Naive thymus-derived CD4-positive, alpha-beta T cell (primary cell): ENCODE data around the gene OPA3. TPM values are rescaled to one million over a fixed set of nuclear protein-coding genes. Genes with fewer than 3 reads are reported as not detected.
A peak's percentile ranks its signal among the peaks of the same experiment; 100 is the strongest.

Experiments
- ATAC-seq: fragments of 150-1000 bp; cut with Tn5 transposase; 2 replicates; pipeline ENCODE4 v1.10.0; 2021; ENCODE audit warnings: mild to moderate bottlenecking, moderate library complexity
- CTCF ChIA-PET: fragments of 350-600 bp; sonication (Branson Sonifier 250); formaldehyde crosslinking; loops from one replicate; lab custom pipeline; 2021; ENCODE audit warnings: antibody characterized with exemption; lab: Charles Lee
- POLR2A ChIA-PET: fragments of 350-600 bp; sonication (Branson Sonifier 250); formaldehyde crosslinking; loops from one replicate; lab custom pipeline; 2021; ENCODE audit warnings: antibody characterized with exemption, inconsistent platforms; lab: Charles Lee
- DNase-seq, 9 donors: peaks; one replicate each; pipeline versions ENCODE4 v3.0.0 to v3.0.0-alpha.2; 2020 to 2022; ENCODE audit warnings: mixed read lengths in 1 of 9
- H3K27ac ChIP-seq: one replicate; pipeline ENCODE4 v1.7.0; 2013; ENCODE audit warnings: mild to moderate bottlenecking, low read depth, low read length, moderate library complexity
- H3K27me3 ChIP-seq, 2 donors: one replicate each; pipeline ENCODE4 v1.7.0; 2013; ENCODE audit warnings: low read length in 2 of 2, mild to moderate bottlenecking in 2 of 2, moderate library complexity in 2 of 2; ENCODE audit not compliant: control insufficient read depth in 2 of 2, insufficient read depth in 2 of 2
- H3K36me3 ChIP-seq, 3 experiments: 1 replicate in 2 of 3; 2 replicates in 1 of 3; pipeline ENCODE4 v1.7.0; 2013; ENCODE audit warnings: low read length in 3 of 3, mild to moderate bottlenecking in 3 of 3, moderate library complexity in 1 of 3; ENCODE audit not compliant: insufficient read depth in 3 of 3, control insufficient read depth in 2 of 3
- H3K4me1 ChIP-seq, 2 donors: one replicate each; pipeline ENCODE4 v1.7.0; 2013; ENCODE audit warnings: low read length in 2 of 2, mild to moderate bottlenecking in 2 of 2, moderate library complexity in 1 of 2; ENCODE audit not compliant: control insufficient read depth in 2 of 2, insufficient read depth in 2 of 2
- H3K4me3 ChIP-seq: 2 replicates; pipeline ENCODE4 v1.7.0; 2013; ENCODE audit warnings: mild to moderate bottlenecking, low read length
- H3K9me3 ChIP-seq, 3 experiments: 1 replicate in 2 of 3; 2 replicates in 1 of 3; pipeline ENCODE4 v1.7.0; 2013; ENCODE audit warnings: low read length in 3 of 3; ENCODE audit not compliant: control insufficient read depth in 2 of 3
- H3K27ac Mint-ChIP-seq, 9 donors: one replicate each; pipeline ENCODE4 v1.8.0; 2020 to 2022; ENCODE audit warnings: mixed read lengths in 9 of 9, mild to moderate bottlenecking in 8 of 9, moderate library complexity in 5 of 9, inconsistent platforms in 2 of 9
- H3K27me3 Mint-ChIP-seq, 5 donors: one replicate each; pipeline ENCODE4 v1.8.0; 2021 to 2022; ENCODE audit warnings: mixed read lengths in 5 of 5, mild to moderate bottlenecking in 1 of 5
- H3K36me3 Mint-ChIP-seq, 5 donors: one replicate each; pipeline ENCODE4 v1.8.0; 2020 to 2022; ENCODE audit warnings: mixed read lengths in 5 of 5, mild to moderate bottlenecking in 3 of 5, inconsistent platforms in 1 of 5
- H3K4me1 Mint-ChIP-seq, 7 donors: one replicate each; pipeline ENCODE4 v1.8.0; 2020 to 2022; ENCODE audit warnings: mixed read lengths in 7 of 7, mild to moderate bottlenecking in 3 of 7, inconsistent platforms in 1 of 7
- H3K4me3 Mint-ChIP-seq, 10 donors: one replicate each; pipeline ENCODE4 v1.8.0; 2020 to 2022; ENCODE audit warnings: mild to moderate bottlenecking in 10 of 10, mixed read lengths in 10 of 10, moderate library complexity in 6 of 10, inconsistent platforms in 2 of 10
- H3K9me3 Mint-ChIP-seq, 11 donors: one replicate each; pipeline ENCODE4 v1.8.0; 2020 to 2022; ENCODE audit warnings: mixed read lengths in 11 of 11, mild to moderate bottlenecking in 4 of 11, inconsistent platforms in 1 of 11, moderate library complexity in 1 of 11
- intact Hi-C, 2 donors: fragments of 100-400 bp; cut with micrococcal nuclease; formaldehyde crosslinking; loops; one replicate each; pipeline ENCODE4 v1.15.1; 2023
- polyA plus RNA-seq, 2 donors: library from polyadenylated mRNA; unstranded; fragments of 300-500 nt; fragmentation: Illumina TruSeq; gene quantifications; one replicate each; pipeline ENCODE4 v1.2.3, GENCODE V29; 2021
- total RNA-seq, 6 experiments: library from RNA in 5 of 6; stranded (reverse) in 5 of 6; gene quantifications; 1 replicate in 5 of 6; 2 replicates in 1 of 6; pipeline ENCODE4 v1.2.3 and lab custom pipeline; 2021 to 2026

Gene OPA3
- total and polyA plus RNA-seq, 7 experiments from 2014 or later, result 7.8 to 26.1 (median 9.1) TPM

- H3K27ac ChIP-seq, result no peak overlapping the region
- Mint-ChIP-seq H3K4me1 (peaks cover 0 to 14% (median 4%) of the 10 kb centered on the region in 7 donors), H3K36me3 (peaks cover 9 to 30% (median 22%) of the 10 kb centered on the region in 5 donors), H3K9me3 (peaks cover 0 to 13% (median 6%) of the 10 kb centered on the region in 11 donors), H3K4me3 (peak overlapping the region in 1 of 10 donors; percentile 30), H3K27ac (no peak overlapping the region), H3K27me3 (no peaks in the 10 kb centered on the region)
- no peak for ATAC-seq
- no peaks in the 10 kb centered on the region for H3K27me3 ChIP-seq
- peaks cover 0 to 5% of the 10 kb centered on the region in 2 donors for H3K4me1 ChIP-seq
- no peak for DNase-seq
- CTCF ChIA-PET, result interaction anchor here (0.7 to 2.0 kb wide), 2 partner anchors 33 to 136 kb away, joined by 3 to 7 read pairs; no protein-coding TSS in a partner anchor
- peaks cover 0 to 45% (median 6%) of the 10 kb centered on the region in 3 experiments for H3K36me3 ChIP-seq
- intact Hi-C loops, result no loop called here
- no peaks in the 10 kb centered on the region for H3K9me3 ChIP-seq
- no peak overlapping the region for H3K4me3 ChIP-seq
- POLR2A ChIA-PET, result interaction anchor here (0.7 kb wide), 1 partner anchor 36 kb away, joined by 4 read pairs; no protein-coding TSS in a partner anchor
These were observed 24.3 kb upstream of the OPA3 start for GRCh38 chr19:45608948-45609347.

DNA sequence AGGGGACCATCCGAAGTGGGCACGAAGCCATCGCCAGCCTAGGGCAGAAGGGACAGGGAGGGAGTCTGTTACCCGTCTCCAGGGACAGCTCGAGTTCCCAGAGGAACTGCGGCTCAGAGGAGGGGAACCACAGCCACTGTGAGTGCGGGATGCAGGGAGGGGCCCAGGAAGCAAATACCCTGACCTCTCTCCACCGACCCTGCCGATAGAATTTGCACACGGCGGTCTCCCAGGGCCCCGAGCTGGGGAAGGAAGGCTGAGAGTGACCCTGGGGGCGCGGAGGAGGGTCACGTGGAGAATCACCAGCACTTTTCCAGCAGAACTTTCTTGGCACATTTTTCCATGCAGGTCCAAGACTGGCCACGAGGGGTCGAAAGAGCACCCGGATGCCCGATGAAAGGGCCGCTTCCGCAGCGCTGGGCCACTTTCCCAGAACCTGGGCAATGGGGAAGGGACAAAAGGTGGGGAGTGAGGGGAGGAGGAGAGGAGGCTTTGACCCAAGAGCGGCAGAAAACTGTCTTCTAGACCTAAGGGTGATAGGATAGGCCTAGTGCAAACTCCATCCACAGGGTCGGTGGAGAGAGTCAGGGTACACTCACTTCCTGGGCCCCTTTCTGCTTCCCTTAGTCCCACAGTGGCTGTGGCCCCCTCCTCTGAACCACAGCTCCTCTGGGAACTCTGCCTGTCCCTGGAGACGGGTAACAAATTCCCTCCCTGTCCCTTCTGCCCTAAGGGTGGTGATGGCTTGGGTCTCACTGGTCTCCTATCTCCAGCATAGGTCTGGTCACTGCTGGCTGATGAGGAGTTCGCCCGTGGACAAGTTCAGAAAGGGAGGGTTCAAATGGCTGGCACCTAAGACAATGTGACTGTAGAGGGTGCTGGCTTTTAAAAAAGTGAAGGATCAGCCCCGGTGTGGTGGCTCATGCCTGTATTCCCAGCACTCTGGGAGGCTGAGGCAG is 22.7 kb upstream of the OPA3 start:
- Mint-ChIP-seq H3K9me3 (peaks cover 0 to 13% (median 6%) of the 10 kb centered on the region in 11 donors), H3K27ac (peak overlapping the region in 2 of 9 donors; percentile 32 to 82), H3K4me3 (peak overlapping the region in 7 of 10 donors; percentile 34 to 76 (median 47)), H3K36me3 (peaks cover 9 to 27% (median 18%) of the 10 kb centered on the region in 5 donors), H3K4me1 (peaks cover 0 to 17% (median 6%) of the 10 kb centered on the region in 7 donors), H3K27me3 (peaks cover 11 to 14% (median 12%) of the 10 kb centered on the region in 5 donors)
- Histone ChIP-seq H3K27ac (no peak overlapping the region), H3K4me3 (no peak overlapping the region), H3K9me3 (no peaks in the 10 kb centered on the region), H3K4me1 (peaks cover 0 to 5% of the 10 kb centered on the region in 2 donors), H3K27me3 (peaks cover 0 to 3% of the 10 kb centered on the region in 2 donors), H3K36me3 (peaks cover 0 to 29% (median 0%) of the 10 kb centered on the region in 3 experiments)
- DNase-seq (peak in 5 of 9 donors; percentile 23 to 61 (median 29)), ATAC-seq (peak; percentile 62)
- CTCF ChIA-PET, result interaction anchor here (0.6 to 3.9 kb wide), 4 partner anchors 24 to 83 kb away, joined by 3 to 44 read pairs (median 5); no protein-coding TSS in a partner anchor
- intact Hi-C loops, result loop anchor here (1.0 kb wide), 2 partner anchors 36 to 74 kb away; no protein-coding TSS in a partner anchor
- POLR2A ChIA-PET, result no interaction called here

DNA sequence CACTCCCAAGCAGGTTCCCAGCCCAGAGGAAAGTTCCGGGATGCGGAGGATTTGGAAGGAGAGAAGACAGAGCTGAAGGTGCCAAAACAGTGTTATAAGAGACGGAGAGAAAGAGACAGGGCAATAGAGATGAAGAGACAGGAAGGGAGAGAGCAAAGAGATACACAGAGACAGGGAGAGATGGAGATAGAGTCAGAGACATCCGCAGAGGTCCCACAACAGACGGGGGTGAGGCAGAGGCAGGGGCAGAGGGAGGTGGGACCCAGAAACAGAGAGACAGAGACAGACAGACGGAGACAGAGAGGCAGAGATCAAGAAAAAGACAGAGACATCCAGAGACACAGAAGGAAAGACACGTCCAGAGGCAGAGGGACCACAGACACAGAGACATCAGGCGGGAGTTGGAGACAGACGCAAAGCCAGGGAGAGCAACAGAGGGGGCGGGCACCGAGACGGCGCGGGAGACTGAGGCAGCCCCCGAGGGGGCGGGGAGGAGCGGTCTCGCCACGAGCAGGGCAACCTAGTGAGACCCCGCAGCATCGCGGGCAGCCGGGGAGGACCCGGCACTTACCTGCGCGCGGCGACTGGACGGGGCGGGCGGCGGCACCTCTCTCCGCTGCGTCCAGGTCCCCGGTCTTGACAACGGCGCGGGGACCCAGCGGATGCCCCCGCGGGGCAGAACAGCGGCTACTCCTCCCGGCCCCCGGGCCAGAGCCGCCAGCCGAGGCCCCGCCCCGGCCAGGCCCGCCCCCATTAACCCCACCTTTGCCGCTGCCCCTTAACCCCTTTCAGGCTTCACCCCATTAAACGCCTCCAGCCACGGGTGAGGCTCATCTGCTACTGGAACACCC is 17.1 kb upstream of the OPA3 start, which contains the start of gene GPR4:
Gene GPR4, minus strand, starts transcription at position 689 of the 851 bp plus-strand sequence. CDS start 10,346 bp downstream, outside the sequence.
- Mint-ChIP-seq H3K4me3 (peak within 1 kb of the TSS in 8 of 10 donors; percentile 20 to 74 (median 45)), H3K9me3 (peaks cover 0 to 1% (median 0%) of the 10 kb centered on the region in 11 donors), H3K27ac (peak within 1 kb of the TSS in 1 of 9 donors; percentile 36), H3K36me3 (peaks cover 0 to 6% (median 5%) of the 10 kb centered on the region in 5 donors), H3K4me1 (peaks cover 15 to 44% (median 37%) of the 10 kb centered on the region in 7 donors), H3K27me3 (peaks cover 61 to 69% (median 66%) of the 10 kb centered on the region in 5 donors)
- Histone ChIP-seq H3K4me3 (no peak within 1 kb of the TSS), H3K27me3 (peaks cover 18 to 43% of the 10 kb centered on the region in 2 donors), H3K4me1 (peaks cover 0 to 10% of the 10 kb centered on the region in 2 donors), H3K36me3 (no peaks in the 10 kb centered on the region), H3K27ac (no peak within 1 kb of the TSS), H3K9me3 (no peaks in the 10 kb centered on the region)
- ATAC-seq (peak; percentile 29), DNase-seq (no peak)
- ChIA-PET POLR2A (no interaction called here), CTCF (no interaction called here)
- intact Hi-C loops, result no loop called here

GRCh38 chr19:45601115-45601514 is 16.5 kb upstream of the OPA3 start:
- POLR2A ChIA-PET, result no interaction called here
- H3K27ac Mint-ChIP-seq, result peak overlapping the region in 1 of 9 donors; percentile 36

DNA sequence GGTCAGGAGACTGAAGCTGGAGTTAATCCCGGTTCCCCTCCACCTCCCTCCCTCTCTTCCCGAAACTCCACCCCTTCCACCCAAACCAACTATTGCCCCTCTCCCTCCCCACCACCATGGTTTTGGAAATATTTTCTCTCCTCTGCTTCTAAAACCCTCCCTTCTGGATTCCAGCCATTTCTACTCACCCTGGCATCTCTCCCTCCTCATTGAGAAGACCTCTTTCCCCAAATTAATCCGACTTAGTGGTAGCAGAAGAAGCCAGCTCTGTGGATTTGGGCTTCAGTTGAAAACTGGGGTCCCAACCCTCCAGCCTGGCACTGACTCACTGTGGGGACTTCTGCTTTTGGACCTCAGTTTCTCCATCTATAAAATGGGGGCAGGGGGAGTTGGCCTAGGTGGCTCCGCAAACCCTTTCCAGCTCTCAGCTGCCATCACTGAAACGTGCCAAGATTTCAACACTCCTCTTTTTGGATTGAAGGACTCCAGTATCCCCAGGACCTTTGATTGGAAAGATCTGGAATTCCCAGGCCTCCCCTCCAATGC is 15.8 kb upstream of the OPA3 start:
- no peak overlapping the region for H3K27ac Mint-ChIP-seq
- no peak for DNase-seq
- ChIA-PET POLR2A (interaction anchor here (0.6 kb wide), 1 partner anchor 45 kb away, joined by 3 read pairs; no protein-coding TSS in a partner anchor), CTCF (interaction anchor here (1.4 kb wide), 1 partner anchor 42 kb away, joined by 7 read pairs; no protein-coding TSS in a partner anchor)
- intact Hi-C loops, result no loop called here
- peaks cover 75 to 82% (median 79%) of the 10 kb centered on the region in 5 donors for H3K27me3 Mint-ChIP-seq
- no peak for ATAC-seq
- H3K27ac ChIP-seq, result no peak overlapping the region
- H3K9me3 Mint-ChIP-seq, result peaks cover 0 to 2% (median 0%) of the 10 kb centered on the region in 11 donors
- no peaks in the 10 kb centered on the region for H3K9me3 ChIP-seq
- peaks cover 15 to 44% (median 37%) of the 10 kb centered on the region in 7 donors for H3K4me1 Mint-ChIP-seq
- no peak overlapping the region for H3K4me3 Mint-ChIP-seq
- peaks cover 0 to 6% (median 5%) of the 10 kb centered on the region in 5 donors for H3K36me3 Mint-ChIP-seq
- peaks cover 18 to 43% of the 10 kb centered on the region in 2 donors for H3K27me3 ChIP-seq
- H3K4me3 ChIP-seq, result no peak overlapping the region
- no peaks in the 10 kb centered on the region for H3K36me3 ChIP-seq
- peaks cover 0 to 10% of the 10 kb centered on the region in 2 donors for H3K4me1 ChIP-seq

More at GRCh38 chr19:45601115-45601514, 16.5 kb upstream of the OPA3 start:
- CTCF ChIA-PET, result interaction anchor here (1.4 kb wide), 1 partner anchor 42 kb away, joined by 7 read pairs; no protein-coding TSS in a partner anchor
- H3K4me1 ChIP-seq, result peaks cover 0 to 10% of the 10 kb centered on the region in 2 donors
- peaks cover 18 to 43% of the 10 kb centered on the region in 2 donors for H3K27me3 ChIP-seq
- no peak overlapping the region for H3K27ac ChIP-seq
- H3K4me1 Mint-ChIP-seq, result peaks cover 15 to 44% (median 37%) of the 10 kb centered on the region in 7 donors
- intact Hi-C loops, result no loop called here
- H3K4me3 Mint-ChIP-seq, result peak overlapping the region in 4 of 10 donors; percentile 30 to 73 (median 38)
- no peak for DNase-seq
- no peak for ATAC-seq
- H3K36me3 Mint-ChIP-seq, result peaks cover 0 to 6% (median 5%) of the 10 kb centered on the region in 5 donors
- H3K27me3 Mint-ChIP-seq, result peaks cover 68 to 75% (median 72%) of the 10 kb centered on the region in 5 donors
- no peaks in the 10 kb centered on the region for H3K36me3 ChIP-seq
- peaks cover 0 to 2% (median 0%) of the 10 kb centered on the region in 11 donors for H3K9me3 Mint-ChIP-seq
- H3K9me3 ChIP-seq, result no peaks in the 10 kb centered on the region
- H3K4me3 ChIP-seq, result no peak overlapping the region
